Endodermal cell (in vitro differentiated cells): ENCODE measurements around the gene PRRT1B. TPM values are rescaled to one million over a fixed set of nuclear protein-coding genes. Genes with fewer than 3 reads are reported as not detected.

Source experiments
- DNase-seq: peaks from one replicate; pipeline ENCODE4 v3.0.0-alpha.2; 2017
- H3K27ac ChIP-seq: 2 replicates; pipeline ENCODE4 v1.5.1; 2013; ENCODE audit warnings: mild to moderate bottlenecking, low read depth, low read length, moderate library complexity
- H3K27me3 ChIP-seq: 2 replicates; pipeline ENCODE4 v1.6.1; 2013; ENCODE audit warnings: mild to moderate bottlenecking, low read length, moderate library complexity; ENCODE audit not compliant: insufficient read depth, control insufficient read depth, poor library complexity, severe bottlenecking
- H3K36me3 ChIP-seq: 2 replicates; pipeline ENCODE4 v1.7.0; 2013; ENCODE audit warnings: mild to moderate bottlenecking, low read length, moderate library complexity; ENCODE audit not compliant: control insufficient read depth, insufficient read depth
- H3K4me1 ChIP-seq: one replicate; pipeline ENCODE4 v1.7.0; 2013; ENCODE audit warnings: low read length; ENCODE audit not compliant: control insufficient read depth, insufficient read depth
- H3K4me3 ChIP-seq: 2 replicates; pipeline ENCODE4 v1.5.1; 2013; ENCODE audit warnings: mild to moderate bottlenecking, low read length, moderate library complexity
- H3K9ac ChIP-seq: 2 replicates; pipeline ENCODE4 v1.6.1; 2013; ENCODE audit warnings: mild to moderate bottlenecking, low read length, moderate library complexity; ENCODE audit not compliant: poor library complexity, severe bottlenecking; ENCODE audit errors: extremely low read depth
- H3K9me3 ChIP-seq: 2 replicates; pipeline ENCODE4 v1.6.1; 2013; ENCODE audit warnings: mild to moderate bottlenecking, low read length, moderate library complexity; ENCODE audit not compliant: control insufficient read depth
- H3K27ac Mint-ChIP-seq: 2 replicates; pipeline ENCODE4 v1.8.0; 2020; ENCODE audit warnings: mixed read lengths
- H3K27me3 Mint-ChIP-seq: 2 replicates; pipeline ENCODE4 v1.8.0; 2021; ENCODE audit warnings: mild to moderate bottlenecking, mixed read lengths; ENCODE audit not compliant: insufficient read depth
- H3K36me3 Mint-ChIP-seq: 2 replicates; pipeline ENCODE4 v1.8.0; 2020; ENCODE audit warnings: low read depth, mixed read lengths
- H3K4me1 Mint-ChIP-seq: 2 replicates; pipeline ENCODE4 v1.8.0; 2020; ENCODE audit warnings: mixed read lengths
- H3K4me3 Mint-ChIP-seq: 2 replicates; pipeline ENCODE4 v1.8.0; 2020; ENCODE audit warnings: mild to moderate bottlenecking, moderate library complexity, mixed read lengths
- H3K9me3 Mint-ChIP-seq: 2 replicates; pipeline ENCODE4 v1.8.0; 2020; ENCODE audit warnings: mild to moderate bottlenecking, mixed read lengths
- WGBS, 2 experiments: methylation state at CpG; one replicate each; pipeline versions ENCODE4 v1.1.5 to v1.1.7; 2013; ENCODE audit warnings: missing lambda C conversion rate in 2 of 2, mixed read lengths in 1 of 2; ENCODE audit not compliant: insufficient coverage in 1 of 2, insufficient read length in 1 of 2; 5-methylcytosine and 5-hydroxymethylcytosine counted together
- total RNA-seq, 2 donors: library from RNA; stranded (reverse); fragmentation: NEBNext Ultra II Directional in 1 of 2; extraction: Animal tissue kit (Norgen Biotek cat#: 25700) in 1 of 2; gene quantifications; 2 replicates in 1 of 2; 3 replicates in 1 of 2; pipeline ENCODE4 v1.2.1, GENCODE V29; 2021
- TF ChIP-seq, protein P1 (sequence below): fragments of 200-600 bp; sonication (generic); conservative IDR thresholded peaks from 2 replicates; pipeline ENCODE4 v1.5.0; 2021; ENCODE audit warnings: antibody characterized with exemption, mild to moderate bottlenecking

PRRT1B gene
- total RNA-seq, 2 donors from 2014 or later, result 42.9 to 71.4 TPM

DNA sequence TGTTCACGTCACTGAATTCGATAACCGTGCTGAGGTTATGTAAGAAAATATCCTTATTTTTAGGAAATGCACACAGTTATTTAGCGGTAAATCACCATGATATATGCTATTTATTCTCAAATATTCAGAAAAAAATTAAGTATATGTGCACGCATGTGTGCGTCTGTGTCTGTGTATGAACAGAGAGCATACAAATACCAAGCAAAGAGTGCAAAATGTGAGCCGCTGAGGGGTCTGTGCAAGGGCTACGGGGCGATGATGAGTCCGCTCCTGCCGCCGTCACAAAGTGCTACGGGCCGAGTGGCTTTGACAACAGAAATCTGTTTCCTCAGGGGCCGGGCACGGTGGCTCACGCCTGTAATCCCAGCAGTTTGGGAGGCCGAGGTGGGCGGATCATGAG, 7.4 kb upstream of the PRRT1B start:
- Mint-ChIP-seq H3K27me3 (peaks cover 3% of the 10 kb centered on the region), H3K9me3 (peaks cover 35% of the 10 kb centered on the region), H3K27ac (no peak overlapping the region), H3K4me1 (peaks cover 4% of the 10 kb centered on the region), H3K36me3 (peaks cover 2% of the 10 kb centered on the region), H3K4me3 (no peak overlapping the region)
- no peak overlapping the region for H3K27ac ChIP-seq
- no peaks in the 10 kb centered on the region for H3K4me1 ChIP-seq
- no peak overlapping the region for H3K4me3 ChIP-seq
- 97 to 98% methylated on average over 18 to 19 of the region's 19 CpGs for WGBS, 2 experiments
- TF ChIP-seq, protein P1, sequence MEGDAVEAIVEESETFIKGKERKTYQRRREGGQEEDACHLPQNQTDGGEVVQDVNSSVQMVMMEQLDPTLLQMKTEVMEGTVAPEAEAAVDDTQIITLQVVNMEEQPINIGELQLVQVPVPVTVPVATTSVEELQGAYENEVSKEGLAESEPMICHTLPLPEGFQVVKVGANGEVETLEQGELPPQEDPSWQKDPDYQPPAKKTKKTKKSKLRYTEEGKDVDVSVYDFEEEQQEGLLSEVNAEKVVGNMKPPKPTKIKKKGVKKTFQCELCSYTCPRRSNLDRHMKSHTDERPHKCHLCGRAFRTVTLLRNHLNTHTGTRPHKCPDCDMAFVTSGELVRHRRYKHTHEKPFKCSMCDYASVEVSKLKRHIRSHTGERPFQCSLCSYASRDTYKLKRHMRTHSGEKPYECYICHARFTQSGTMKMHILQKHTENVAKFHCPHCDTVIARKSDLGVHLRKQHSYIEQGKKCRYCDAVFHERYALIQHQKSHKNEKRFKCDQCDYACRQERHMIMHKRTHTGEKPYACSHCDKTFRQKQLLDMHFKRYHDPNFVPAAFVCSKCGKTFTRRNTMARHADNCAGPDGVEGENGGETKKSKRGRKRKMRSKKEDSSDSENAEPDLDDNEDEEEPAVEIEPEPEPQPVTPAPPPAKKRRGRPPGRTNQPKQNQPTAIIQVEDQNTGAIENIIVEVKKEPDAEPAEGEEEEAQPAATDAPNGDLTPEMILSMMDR, result no peak
- no peak overlapping the region for H3K9ac ChIP-seq
- H3K36me3 ChIP-seq, result no peaks in the 10 kb centered on the region
- no peak for DNase-seq
- H3K27me3 ChIP-seq, result no peaks in the 10 kb centered on the region
- peaks cover 17% of the 10 kb centered on the region for H3K9me3 ChIP-seq

GRCh38 chr9:131539223-131539923, 6.0 kb upstream of the PRRT1B start:
- Histone ChIP-seq H3K4me1 (no peaks in the 10 kb centered on the region), H3K9me3 (peaks cover 31% of the 10 kb centered on the region), H3K9ac (no peak overlapping the region), H3K4me3 (no peak overlapping the region), H3K36me3 (no peaks in the 10 kb centered on the region), H3K27me3 (no peaks in the 10 kb centered on the region), H3K27ac (no peak overlapping the region)
- peaks cover 4% of the 10 kb centered on the region for H3K4me1 Mint-ChIP-seq
- 88 to 93% methylated on average over 6 to 7 of the region's 7 CpGs for WGBS, 2 experiments
- no peak overlapping the region for H3K4me3 Mint-ChIP-seq
- peaks cover 9% of the 10 kb centered on the region for H3K36me3 Mint-ChIP-seq
- DNase-seq, result no peak
- H3K27ac Mint-ChIP-seq, result no peak overlapping the region
- TF ChIP-seq, protein P1, result no peak
- peaks cover 49% of the 10 kb centered on the region for H3K9me3 Mint-ChIP-seq
- peaks cover 11% of the 10 kb centered on the region for H3K27me3 Mint-ChIP-seq

DNA sequence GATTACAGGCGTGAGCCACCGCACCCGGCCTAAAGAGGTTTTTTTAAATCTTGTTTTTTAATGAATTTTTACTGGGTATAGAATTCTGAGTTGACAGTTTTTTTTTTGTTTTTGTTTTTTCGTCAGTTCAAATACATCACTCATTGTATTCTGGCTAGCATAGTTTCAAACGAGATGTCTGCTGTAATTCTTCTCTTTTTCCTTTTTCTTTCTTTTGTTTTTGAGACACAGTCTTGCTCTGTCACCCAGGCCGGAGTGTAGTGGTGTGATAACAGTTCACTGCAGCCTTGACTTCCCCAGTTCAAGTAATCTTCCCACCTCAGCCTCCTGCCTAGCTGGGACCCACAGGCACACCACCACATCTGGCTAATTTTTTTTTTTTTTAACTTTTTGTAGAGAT, 2.2 kb upstream of the PRRT1B start:
- Histone ChIP-seq H3K9me3 (peaks cover 31% of the 10 kb centered on the region), H3K27me3 (no peaks in the 10 kb centered on the region), H3K27ac (no peak overlapping the region), H3K4me3 (no peak overlapping the region), H3K9ac (no peak overlapping the region), H3K36me3 (no peaks in the 10 kb centered on the region), H3K4me1 (no peaks in the 10 kb centered on the region)
- H3K4me3 Mint-ChIP-seq, result no peak overlapping the region
- TF ChIP-seq, protein P1, result no peak
- peaks cover 23% of the 10 kb centered on the region for H3K36me3 Mint-ChIP-seq
- peaks cover 24% of the 10 kb centered on the region for H3K27me3 Mint-ChIP-seq
- H3K27ac Mint-ChIP-seq, result no peak overlapping the region
- no peak for DNase-seq
- H3K4me1 Mint-ChIP-seq, result peaks cover 10% of the 10 kb centered on the region
- 80 to 89% methylated on average over 2 to 6 of the region's 6 CpGs for WGBS, 2 experiments
- peaks cover 56% of the 10 kb centered on the region for H3K9me3 Mint-ChIP-seq
